IPS-NIHi7 (cell line): ENCODE data around the gene SNX32.
"Not testable (repeated sequence)": the region's sequence is repeated elsewhere in the genome, so short reads cannot be mapped to it uniquely, and the experiment has no call there.

Experiments used
- DNase-seq: peaks from one replicate; pipeline ENCODE4 v3.0.0; 2012; ENCODE audit warnings: mixed read lengths; ENCODE audit errors: extremely low spot score

Gene SNX32

GRCh38 chr11:65822776-65823528 is 10.8 kb upstream of the SNX32 start:
- DNase-seq, result no peak

DNA sequence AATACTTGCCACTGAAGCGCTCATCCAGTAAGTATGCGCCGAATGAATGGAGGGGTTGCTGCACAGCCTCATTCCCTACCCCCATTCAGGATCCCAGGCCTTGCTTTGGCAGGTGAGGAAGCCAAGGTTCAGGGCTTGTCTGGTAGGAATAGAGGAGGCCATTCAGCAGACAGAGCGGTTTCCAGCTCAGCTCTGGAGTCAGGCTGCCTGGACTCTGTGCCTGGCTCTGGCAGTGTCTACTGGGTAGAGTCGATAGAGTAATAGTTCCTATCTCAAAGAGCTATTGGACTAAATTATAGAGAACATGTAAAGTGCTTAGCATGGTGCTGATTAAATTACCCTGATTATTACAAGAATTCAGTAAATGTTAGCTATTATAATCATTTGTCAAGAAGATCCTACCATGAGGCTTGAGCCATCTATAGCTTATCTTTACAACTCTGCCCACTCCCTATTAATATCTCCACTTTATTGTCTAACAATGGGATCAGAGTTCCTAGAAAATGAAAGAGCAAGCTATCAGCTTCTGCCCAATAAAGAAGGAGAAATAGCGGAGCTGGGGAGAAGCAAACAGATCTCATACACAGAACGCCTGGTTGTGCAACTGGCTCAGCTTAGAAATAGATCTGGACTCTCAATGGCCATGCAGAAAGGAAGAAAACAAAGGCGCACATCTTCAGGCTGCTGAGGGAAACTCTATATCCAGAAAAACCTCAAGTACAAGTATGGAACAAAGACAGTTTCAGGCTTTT is 6.6 kb upstream of the SNX32 start:
- DNase-seq, result no peak

GRCh38 chr11:65829459-65829858 is 4.3 kb upstream of the SNX32 start:
- no peak for DNase-seq

- DNase-seq, result not testable (repeated sequence)
Measured at GRCh38 chr11:65832231-65832630, 1.5 kb upstream of the SNX32 start.

DNA sequence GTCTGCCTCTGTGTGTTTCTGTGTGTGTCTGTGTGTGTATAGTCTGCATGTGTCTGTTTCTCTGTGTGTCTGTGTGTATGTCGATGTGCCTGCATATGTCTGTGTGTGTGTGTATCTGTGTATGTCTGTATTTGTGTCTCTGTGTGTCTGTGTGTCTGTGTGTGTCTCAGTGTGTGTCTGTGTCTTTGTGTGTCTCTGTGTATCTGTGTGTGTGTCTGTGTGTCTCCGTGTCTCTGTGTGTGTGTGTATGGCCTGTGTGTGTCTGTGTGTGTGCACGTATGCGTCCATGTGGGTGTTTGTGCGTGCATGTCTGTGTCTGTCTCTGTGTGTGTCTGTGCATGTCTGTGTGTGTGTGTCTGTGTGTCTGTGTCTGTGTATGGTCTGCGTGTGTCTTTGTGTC is 439 bp downstream of the SNX32 start:
- no peak for DNase-seq

GRCh38 chr11:65842144-65842543 is 8.4 kb downstream of the SNX32 start:
- no peak for DNase-seq

GRCh38 chr11:65843811-65844210 is 10.0 kb downstream of the SNX32 start:
- no peak for DNase-seq

GRCh38 chr11:65844231-65844872 is 10.6 kb downstream of the SNX32 start:
- no peak for DNase-seq

GRCh38 chr11:65847746-65848145 is 14.0 kb downstream of the SNX32 start:
- no peak for DNase-seq

- not testable (repeated sequence) for DNase-seq
Measured at GRCh38 chr11:65848693-65849092, 14.9 kb downstream of the SNX32 start.

DNA sequence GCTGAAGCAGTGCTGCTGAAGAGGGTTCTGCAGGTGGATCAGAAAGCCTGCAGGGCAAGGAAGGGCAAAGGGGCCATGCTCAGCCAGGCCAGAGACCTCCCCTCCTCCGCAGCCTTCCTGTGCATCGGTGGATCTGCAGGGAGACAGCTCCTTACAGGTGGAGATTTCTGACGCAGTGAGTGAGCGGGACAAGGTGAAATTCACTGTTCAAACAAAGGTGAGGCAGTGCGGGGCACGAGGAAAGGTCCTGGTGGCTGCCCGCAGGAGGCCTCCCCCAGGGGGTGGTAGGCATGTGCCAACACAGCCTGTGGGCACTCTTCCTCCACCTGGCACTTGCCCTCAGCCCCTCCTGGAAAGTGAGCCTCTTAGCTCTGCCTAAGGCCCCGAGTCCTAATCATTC is 15.6 kb downstream of the SNX32 start:
- DNase-seq, result no peak

- no peak for DNase-seq
Measured at GRCh38 chr11:65849771-65850216, 16.0 kb downstream of the SNX32 start.

DNA sequence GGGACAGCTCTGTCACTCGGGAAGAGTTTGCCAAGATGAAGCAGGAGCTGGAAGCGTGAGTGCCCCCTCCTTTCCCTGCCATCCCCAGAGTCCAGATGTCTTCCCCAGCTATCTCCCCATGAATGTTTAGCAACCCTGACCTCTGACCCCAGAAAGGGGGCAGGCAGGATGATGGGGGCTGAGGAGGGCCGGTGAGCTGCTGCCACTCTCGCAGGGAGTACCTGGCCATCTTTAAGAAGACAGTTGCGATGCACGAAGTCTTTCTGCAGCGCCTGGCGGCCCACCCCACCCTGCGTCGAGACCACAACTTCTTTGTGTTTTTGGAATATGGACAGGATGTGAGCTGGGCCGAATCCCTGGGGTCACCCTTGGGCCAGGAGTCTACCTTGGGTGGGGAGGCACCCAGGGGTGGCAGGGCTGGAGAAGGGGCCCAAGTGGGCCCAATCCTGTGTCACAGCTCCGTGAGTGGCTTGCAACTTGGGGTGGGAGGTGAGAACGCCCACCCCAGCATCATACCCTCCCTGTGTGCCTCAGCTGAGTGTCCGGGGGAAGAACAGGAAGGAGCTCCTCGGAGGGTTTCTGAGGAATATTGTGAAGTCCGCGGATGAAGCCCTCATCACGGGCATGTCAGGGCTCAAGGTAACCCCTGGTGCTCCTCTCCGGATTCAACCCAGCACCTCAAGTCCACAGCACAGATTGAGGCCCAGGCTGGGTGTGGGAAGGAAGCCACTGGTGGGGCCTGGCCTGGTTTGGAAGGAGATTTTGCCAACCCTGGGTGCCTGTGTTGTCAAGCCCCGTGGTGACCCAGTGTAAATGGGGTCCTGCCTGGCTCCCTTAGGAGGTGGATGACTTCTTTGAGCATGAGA is 16.7 kb downstream of the SNX32 start:
- DNase-seq, result no peak

GRCh38 chr11:65851083-65851579 is 17.4 kb downstream of the SNX32 start:
- peak; percentile 88 for DNase-seq

DNA sequence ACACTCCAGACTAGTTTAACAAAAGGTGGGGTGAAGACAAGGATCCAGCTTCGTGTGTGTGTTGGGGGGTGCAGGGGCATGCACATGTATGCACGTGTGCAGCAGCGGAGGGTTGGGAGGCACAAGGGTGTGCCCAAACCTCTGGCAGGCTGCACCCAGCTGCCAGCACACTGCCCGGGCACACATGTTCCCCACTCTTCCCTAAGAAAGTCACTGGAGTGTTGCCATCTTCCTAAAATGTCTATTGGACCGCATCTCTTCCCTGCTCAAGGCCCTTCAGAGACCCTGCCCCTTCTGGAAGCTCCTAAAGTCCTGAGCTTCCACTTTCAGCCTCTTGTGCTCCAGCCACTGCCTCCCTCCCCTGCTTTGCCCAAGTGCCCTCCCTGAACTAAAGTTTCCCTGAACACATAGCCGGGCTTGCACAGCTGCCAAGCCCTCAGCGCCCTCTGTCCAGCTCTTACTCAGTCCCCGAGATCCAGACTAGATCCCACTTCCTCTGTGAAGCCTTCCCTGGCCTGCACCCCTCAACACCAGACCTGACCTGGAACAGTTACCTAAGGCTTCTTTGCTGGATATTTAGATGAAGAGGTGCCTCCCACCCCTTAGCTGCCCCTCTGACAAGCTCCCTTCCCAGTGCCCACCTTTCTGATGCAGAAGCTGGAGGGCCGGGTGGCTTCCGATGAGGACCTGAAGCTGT is 18.2 kb downstream of the SNX32 start:
- DNase-seq, result no peak

DNA sequence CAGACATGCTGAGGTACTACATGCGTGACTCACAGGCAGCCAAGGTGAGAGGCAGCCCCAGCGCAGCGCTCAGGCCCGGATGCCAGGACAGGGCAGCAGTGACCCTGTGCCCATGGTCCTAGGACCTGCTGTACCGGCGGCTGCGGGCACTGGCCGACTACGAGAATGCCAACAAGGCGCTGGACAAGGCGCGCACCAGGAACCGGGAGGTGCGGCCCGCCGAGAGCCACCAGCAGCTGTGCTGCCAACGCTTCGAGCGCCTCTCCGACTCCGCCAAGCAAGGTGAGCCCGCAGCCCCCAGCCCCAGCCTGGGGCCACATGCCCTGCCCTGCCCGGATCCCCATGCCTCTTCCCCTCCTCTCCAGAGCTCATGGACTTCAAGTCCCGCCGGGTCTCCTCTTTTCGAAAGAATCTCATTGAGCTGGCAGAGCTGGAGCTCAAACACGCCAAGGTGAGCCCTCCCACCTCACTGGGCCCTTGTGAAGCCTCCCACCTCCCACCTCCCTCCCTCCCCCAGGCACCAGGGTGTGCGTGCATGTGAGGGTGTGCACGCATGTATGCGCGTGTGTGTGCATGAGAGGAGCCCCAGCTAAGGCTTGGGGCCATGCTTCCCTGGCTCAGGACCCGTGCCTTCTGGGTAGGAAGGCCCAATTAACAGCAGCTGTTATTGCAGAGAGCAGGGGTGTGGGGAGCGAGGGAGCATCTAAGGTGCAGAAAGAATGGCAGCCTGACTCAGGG is 18.9 kb downstream of the SNX32 start:
- DNase-seq, result no peak

GRCh38 chr11:65853246-65853979 is 19.6 kb downstream of the SNX32 start:
- no peak for DNase-seq

DNA sequence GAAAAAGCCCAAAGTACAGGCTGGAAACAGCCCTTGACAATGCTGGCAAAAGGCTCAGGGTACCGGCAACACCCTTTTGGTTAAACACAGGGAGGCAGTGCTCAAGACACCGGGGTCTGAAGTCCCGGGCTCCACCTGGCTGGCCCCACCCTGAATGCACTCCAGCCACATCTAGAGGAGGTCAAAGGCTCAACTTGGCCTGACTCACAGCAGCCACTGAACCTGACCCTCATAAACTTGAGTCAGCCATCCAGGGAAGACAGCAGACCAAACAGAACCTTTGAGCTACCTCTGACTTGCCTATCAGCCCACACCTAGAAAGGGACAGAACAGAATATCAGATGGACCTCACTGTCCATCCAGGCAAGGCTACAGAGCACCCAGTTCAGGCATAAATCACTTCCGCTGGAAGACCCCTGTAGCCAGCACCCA is 20.4 kb downstream of the SNX32 start:
- no peak for DNase-seq
